HepG2 (cell line): ENCODE measurements around the gene RGS19. TPM values are rescaled to one million over a fixed set of nuclear protein-coding genes. Genes with fewer than 3 reads are reported as not detected.

Experiments used
- ASH2L ChIP-seq: fragments of 300-600, 200-600 bp; sonication (generic); IDR thresholded peaks from 2 replicates; pipeline ENCODE4 v1.7.0; 2017; ENCODE audit warnings: low read depth, mild to moderate bottlenecking, moderate library complexity, mixed read lengths, low read length; ENCODE audit not compliant: insufficient read length
- ELF4 ChIP-seq: sonication (generic); formaldehyde crosslinking; IDR thresholded peaks from 2 replicates; pipeline ENCODE4 v1.5.0; 2020; ENCODE audit warnings: missing genetic modification reagents, mild to moderate bottlenecking, moderate library complexity, borderline replicate concordance
- FIP1L1 ChIP-seq: fragments of 200-400 bp; formaldehyde crosslinking; IDR thresholded peaks from 2 replicates; pipeline ENCODE4 v1.6.1; 2018; ENCODE audit warnings: low read depth, mild to moderate bottlenecking, low read length, moderate library complexity, borderline replicate concordance; ENCODE audit not compliant: insufficient read depth
- MED13 ChIP-seq: sonication (generic); formaldehyde crosslinking; IDR thresholded peaks from 2 replicates; pipeline ENCODE4 v1.5.0; 2020; ENCODE audit warnings: missing genetic modification reagents
- MEIS2 ChIP-seq: sonication (generic); formaldehyde crosslinking; IDR thresholded peaks from 2 replicates; pipeline ENCODE4 v1.9.0; 2021; ENCODE audit warnings: mild to moderate bottlenecking, missing genetic modification reagents
- NBN ChIP-seq: fragments of 450-650 bp; conservative IDR thresholded peaks from 2 replicates; pipeline ENCODE4 v1.6.1; 2017
- NFE2 ChIP-seq: sonication (generic); formaldehyde crosslinking; IDR thresholded peaks from 2 replicates; pipeline ENCODE4 v1.4.0; 2020; ENCODE audit warnings: missing genetic modification reagents
- SOX5 ChIP-seq: IDR thresholded peaks from 2 replicates; pipeline ENCODE4 v1.6.1; 2016; ENCODE audit warnings: borderline replicate concordance
- SSRP1 ChIP-seq: IDR thresholded peaks from 2 replicates; pipeline ENCODE4 v1.6.1; 2016; ENCODE audit warnings: control low read depth
- TMF1 ChIP-seq: sonication (generic); formaldehyde crosslinking; IDR thresholded peaks from 2 replicates; pipeline ENCODE4 v1.8.1; 2022; ENCODE audit warnings: low read depth, missing genetic modification reagents
- ZFP36L1 ChIP-seq: sonication (generic); formaldehyde crosslinking; IDR thresholded peaks from 2 replicates; pipeline ENCODE4 v1.8.0; 2022; ENCODE audit warnings: mild to moderate bottlenecking, missing genetic modification reagents, moderate library complexity
- ZNF124 ChIP-seq: sonication (generic); formaldehyde crosslinking; IDR thresholded peaks from 2 replicates; pipeline ENCODE4 v1.4.0; 2020; ENCODE audit warnings: missing genetic modification reagents
- ZNF207 ChIP-seq: fragments of 450-650 bp; IDR thresholded peaks from 2 replicates; pipeline ENCODE4 v1.6.1; 2016; ENCODE audit warnings: antibody characterized with exemption, borderline replicate concordance
- ZNF33B ChIP-seq: sonication (generic); formaldehyde crosslinking; IDR thresholded peaks from 2 replicates; pipeline ENCODE4 v1.5.1; 2020; ENCODE audit warnings: mild to moderate bottlenecking, missing genetic modification reagents
- ZNF549 ChIP-seq: sonication (generic); formaldehyde crosslinking; IDR thresholded peaks from 2 replicates; pipeline ENCODE4 v1.5.0; 2020; ENCODE audit warnings: missing genetic modification reagents
- polyA plus RNA-seq, 8 experiments: library from polyadenylated mRNA; depleted of rRNA in 3 of 8; stranded (reverse) in 7 of 8; unstranded in 1 of 8; fragments of >200 nt; fragmentation: Illumina TruSeq in 4 of 8; extraction: Trizol in 4 of 8; gene quantifications; 2 replicates each; pipeline versions ENCODE4 v1.2.1 to v1.2.3, GENCODE V29; 2011 to 2016; ENCODE audit warnings: low read depth in 4 of 8, missing spikeins in 1 of 8, mixed read lengths in 1 of 8; ENCODE audit not compliant: insufficient read depth in 1 of 8
- total RNA-seq, 5 experiments: library from RNA; depleted of rRNA; stranded (reverse); fragments of >200 nt; fragmentation: Illumina TruSeq; extraction: Trizol; gene quantifications; 2 replicates each; pipeline ENCODE4 v1.2.3, GENCODE V29; 2016; ENCODE audit warnings: low read depth in 1 of 5
- TF ChIP-seq, protein P1 (sequence below): sonication (generic); formaldehyde crosslinking; IDR thresholded peaks from 2 replicates; pipeline ENCODE4 v1.5.1; 2020; ENCODE audit warnings: missing genetic modification reagents, mild to moderate bottlenecking, borderline replicate concordance
- TF ChIP-seq, protein P2 (sequence below), 2 experiments: fragments of 450-650 bp in 1 of 2; sonication (generic) in 1 of 2; formaldehyde crosslinking; IDR thresholded peaks; 2 replicates each; pipeline versions ENCODE4 v1.5.0 to v1.8.0; 2020 to 2022; ENCODE audit warnings: mild to moderate bottlenecking in 1 of 2, missing genetic modification reagents in 1 of 2
- TF ChIP-seq, protein P3 (sequence below): sonication (generic); formaldehyde crosslinking; IDR thresholded peaks from 2 replicates; pipeline ENCODE4 v1.5.1; 2020; ENCODE audit warnings: missing genetic modification reagents, mild to moderate bottlenecking, borderline replicate concordance
- TF ChIP-seq, protein P4 (sequence below): sonication (generic); formaldehyde crosslinking; IDR thresholded peaks from 2 replicates; pipeline ENCODE4 v1.4.0; 2020; ENCODE audit warnings: mild to moderate bottlenecking, missing genetic modification reagents
- TF ChIP-seq, protein P5 (sequence below), 2 experiments: sonication (generic) in 1 of 2; formaldehyde crosslinking in 1 of 2; IDR thresholded peaks; 2 replicates each; pipeline versions ENCODE4 v1.4.0 to v1.6.1; 2018 to 2020; ENCODE audit warnings: missing genetic modification reagents in 2 of 2, borderline replicate concordance in 1 of 2, low read depth in 1 of 2, mild to moderate bottlenecking in 1 of 2, missing biosample characterization in 1 of 2

The RGS19 gene
- total and polyA plus RNA-seq, 2 of the 13 experiments (the other 11 are each of a cell fraction or from before 2014, with no cell fraction given) = 10.7 to 11.9 TPM

DNA sequence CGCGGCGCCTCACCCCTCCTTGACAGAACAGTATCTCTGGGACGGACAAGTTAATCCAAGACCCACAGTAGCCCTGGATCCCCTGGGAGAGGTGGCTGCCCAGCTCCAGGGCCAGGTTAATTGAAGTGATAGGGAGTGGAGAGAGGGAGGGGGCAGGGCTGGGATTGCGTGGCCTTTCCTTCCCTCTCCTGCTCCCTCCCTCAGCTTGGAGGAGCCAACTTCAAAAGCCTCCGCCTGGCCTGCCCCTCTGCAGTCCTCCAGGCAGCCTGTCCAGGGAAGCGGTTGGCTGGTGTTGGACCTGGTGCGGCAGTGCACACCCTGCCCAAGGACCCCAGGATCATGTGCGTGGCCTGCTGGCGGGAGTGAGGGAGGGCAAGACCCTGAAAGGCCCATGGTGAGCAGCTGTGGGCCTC lies 43.4 kb downstream of the RGS19 start, which contains the start of gene C20orf204 (continued):
- TF ChIP-seq, protein P1, sequence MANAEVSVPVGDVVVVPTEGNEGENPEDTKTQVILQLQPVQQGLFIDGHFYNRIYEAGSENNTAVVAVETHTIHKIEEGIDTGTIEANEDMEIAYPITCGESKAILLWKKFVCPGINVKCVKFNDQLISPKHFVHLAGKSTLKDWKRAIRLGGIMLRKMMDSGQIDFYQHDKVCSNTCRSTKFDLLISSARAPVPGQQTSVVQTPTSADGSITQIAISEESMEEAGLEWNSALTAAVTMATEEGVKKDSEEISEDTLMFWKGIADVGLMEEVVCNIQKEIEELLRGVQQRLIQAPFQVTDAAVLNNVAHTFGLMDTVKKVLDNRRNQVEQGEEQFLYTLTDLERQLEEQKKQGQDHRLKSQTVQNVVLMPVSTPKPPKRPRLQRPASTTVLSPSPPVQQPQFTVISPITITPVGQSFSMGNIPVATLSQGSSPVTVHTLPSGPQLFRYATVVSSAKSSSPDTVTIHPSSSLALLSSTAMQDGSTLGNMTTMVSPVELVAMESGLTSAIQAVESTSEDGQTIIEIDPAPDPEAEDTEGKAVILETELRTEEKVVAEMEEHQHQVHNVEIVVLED (CRISPR knock-in tag) = peak; percentile 65; the same call in 1 of the 2 replicates
- TF ChIP-seq ZNF124 (CRISPR knock-in tag) (peak; percentile 66; the same call in 1 of the 2 replicates), ZNF549 (CRISPR knock-in tag) (no peak), SOX5 (CRISPR knock-in tag) (peak; percentile 65), SSRP1 (CRISPR knock-in tag) (peak; percentile 69; the same call in 1 of the 2 replicates), NFE2 (no peak), NBN (no peak), ZFP36L1 (CRISPR knock-in tag) (peak; percentile 87; the same call in 1 of the 2 replicates), ZNF207 (no peak), MEIS2 (CRISPR knock-in tag) (peak; percentile 28; the same call in 1 of the 2 replicates), ZNF33B (CRISPR knock-in tag) (peak; percentile 29; the same call in 1 of the 2 replicates), ELF4 (no peak), ASH2L (peak; percentile 34), FIP1L1 (no peak), MED13 (CRISPR knock-in tag) (peak; percentile 82), TMF1 (no peak)
- TF ChIP-seq, protein P2, sequence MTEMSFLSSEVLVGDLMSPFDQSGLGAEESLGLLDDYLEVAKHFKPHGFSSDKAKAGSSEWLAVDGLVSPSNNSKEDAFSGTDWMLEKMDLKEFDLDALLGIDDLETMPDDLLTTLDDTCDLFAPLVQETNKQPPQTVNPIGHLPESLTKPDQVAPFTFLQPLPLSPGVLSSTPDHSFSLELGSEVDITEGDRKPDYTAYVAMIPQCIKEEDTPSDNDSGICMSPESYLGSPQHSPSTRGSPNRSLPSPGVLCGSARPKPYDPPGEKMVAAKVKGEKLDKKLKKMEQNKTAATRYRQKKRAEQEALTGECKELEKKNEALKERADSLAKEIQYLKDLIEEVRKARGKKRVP (CRISPR knock-in tag; IDR thresholded peaks at IDR 0.05) = peak in 1 of 2 experiments; percentile 86; a peak in 2 of 4 replicates
- TF ChIP-seq, protein P3, sequence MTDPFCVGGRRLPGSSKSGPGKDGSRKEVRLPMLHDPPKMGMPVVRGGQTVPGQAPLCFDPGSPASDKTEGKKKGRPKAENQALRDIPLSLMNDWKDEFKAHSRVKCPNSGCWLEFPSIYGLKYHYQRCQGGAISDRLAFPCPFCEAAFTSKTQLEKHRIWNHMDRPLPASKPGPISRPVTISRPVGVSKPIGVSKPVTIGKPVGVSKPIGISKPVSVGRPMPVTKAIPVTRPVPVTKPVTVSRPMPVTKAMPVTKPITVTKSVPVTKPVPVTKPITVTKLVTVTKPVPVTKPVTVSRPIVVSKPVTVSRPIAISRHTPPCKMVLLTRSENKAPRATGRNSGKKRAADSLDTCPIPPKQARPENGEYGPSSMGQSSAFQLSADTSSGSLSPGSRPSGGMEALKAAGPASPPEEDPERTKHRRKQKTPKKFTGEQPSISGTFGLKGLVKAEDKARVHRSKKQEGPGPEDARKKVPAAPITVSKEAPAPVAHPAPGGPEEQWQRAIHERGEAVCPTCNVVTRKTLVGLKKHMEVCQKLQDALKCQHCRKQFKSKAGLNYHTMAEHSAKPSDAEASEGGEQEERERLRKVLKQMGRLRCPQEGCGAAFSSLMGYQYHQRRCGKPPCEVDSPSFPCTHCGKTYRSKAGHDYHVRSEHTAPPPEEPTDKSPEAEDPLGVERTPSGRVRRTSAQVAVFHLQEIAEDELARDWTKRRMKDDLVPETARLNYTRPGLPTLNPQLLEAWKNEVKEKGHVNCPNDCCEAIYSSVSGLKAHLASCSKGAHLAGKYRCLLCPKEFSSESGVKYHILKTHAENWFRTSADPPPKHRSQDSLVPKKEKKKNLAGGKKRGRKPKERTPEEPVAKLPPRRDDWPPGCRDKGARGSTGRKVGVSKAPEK (CRISPR knock-in tag) = 0 out of 2 replicates have a peak, but pooled peaks have one; percentile 46
- TF ChIP-seq, protein P4, sequence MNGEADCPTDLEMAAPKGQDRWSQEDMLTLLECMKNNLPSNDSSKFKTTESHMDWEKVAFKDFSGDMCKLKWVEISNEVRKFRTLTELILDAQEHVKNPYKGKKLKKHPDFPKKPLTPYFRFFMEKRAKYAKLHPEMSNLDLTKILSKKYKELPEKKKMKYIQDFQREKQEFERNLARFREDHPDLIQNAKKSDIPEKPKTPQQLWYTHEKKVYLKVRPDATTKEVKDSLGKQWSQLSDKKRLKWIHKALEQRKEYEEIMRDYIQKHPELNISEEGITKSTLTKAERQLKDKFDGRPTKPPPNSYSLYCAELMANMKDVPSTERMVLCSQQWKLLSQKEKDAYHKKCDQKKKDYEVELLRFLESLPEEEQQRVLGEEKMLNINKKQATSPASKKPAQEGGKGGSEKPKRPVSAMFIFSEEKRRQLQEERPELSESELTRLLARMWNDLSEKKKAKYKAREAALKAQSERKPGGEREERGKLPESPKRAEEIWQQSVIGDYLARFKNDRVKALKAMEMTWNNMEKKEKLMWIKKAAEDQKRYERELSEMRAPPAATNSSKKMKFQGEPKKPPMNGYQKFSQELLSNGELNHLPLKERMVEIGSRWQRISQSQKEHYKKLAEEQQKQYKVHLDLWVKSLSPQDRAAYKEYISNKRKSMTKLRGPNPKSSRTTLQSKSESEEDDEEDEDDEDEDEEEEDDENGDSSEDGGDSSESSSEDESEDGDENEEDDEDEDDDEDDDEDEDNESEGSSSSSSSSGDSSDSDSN (CRISPR knock-in tag) = peak; percentile 94
- TF ChIP-seq, protein P5, sequence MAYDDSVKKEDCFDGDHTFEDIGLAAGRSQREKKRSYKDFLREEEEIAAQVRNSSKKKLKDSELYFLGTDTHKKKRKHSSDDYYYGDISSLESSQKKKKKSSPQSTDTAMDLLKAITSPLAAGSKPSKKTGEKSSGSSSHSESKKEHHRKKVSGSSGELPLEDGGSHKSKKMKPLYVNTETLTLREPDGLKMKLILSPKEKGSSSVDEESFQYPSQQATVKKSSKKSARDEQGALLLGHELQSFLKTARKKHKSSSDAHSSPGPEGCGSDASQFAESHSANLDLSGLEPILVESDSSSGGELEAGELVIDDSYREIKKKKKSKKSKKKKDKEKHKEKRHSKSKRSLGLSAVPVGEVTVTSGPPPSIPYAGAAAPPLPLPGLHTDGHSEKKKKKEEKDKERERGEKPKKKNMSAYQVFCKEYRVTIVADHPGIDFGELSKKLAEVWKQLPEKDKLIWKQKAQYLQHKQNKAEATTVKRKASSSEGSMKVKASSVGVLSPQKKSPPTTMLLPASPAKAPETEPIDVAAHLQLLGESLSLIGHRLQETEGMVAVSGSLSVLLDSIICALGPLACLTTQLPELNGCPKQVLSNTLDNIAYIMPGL (CRISPR knock-in tag; IDR thresholded peaks at IDR 0.05; ENCODE audit: borderline replicate concordance in 1 of 2, low read depth in 1 of 2) = peak; percentile 77 to 80; a peak in 2 of 4 replicates
